Neural crest cell (in vitro differentiated cells): ENCODE data around the gene NETO2. TPM values are rescaled to one million over a fixed set of nuclear protein-coding genes. Genes with fewer than 3 reads are reported as not detected.

Source experiments
- DNase-seq: peaks from one replicate; pipeline ENCODE4 v3.0.0; 2021; ENCODE audit warnings: low read depth, mixed read lengths, low spot score
- H3K27ac Mint-ChIP-seq: one replicate; pipeline ENCODE4 v1.8.0; 2021; ENCODE audit warnings: mild to moderate bottlenecking, mixed read lengths; ENCODE audit not compliant: unreplicated experiment
- H3K27me3 Mint-ChIP-seq: 2 replicates; pipeline ENCODE4 v1.8.0; 2021; ENCODE audit warnings: low read depth, mild to moderate bottlenecking, mixed read lengths
- H3K36me3 Mint-ChIP-seq: 2 replicates; pipeline ENCODE4 v1.8.0; 2021; ENCODE audit warnings: low read depth, mild to moderate bottlenecking, mixed read lengths
- H3K4me1 Mint-ChIP-seq: 2 replicates; pipeline ENCODE4 v1.8.0; 2021; ENCODE audit warnings: mixed read lengths
- H3K4me3 Mint-ChIP-seq: one replicate; pipeline ENCODE4 v1.8.0; 2021; ENCODE audit warnings: mild to moderate bottlenecking, mixed read lengths
- H3K9me3 Mint-ChIP-seq: 2 replicates; pipeline ENCODE4 v1.8.0; 2021; ENCODE audit warnings: mixed read lengths
- total RNA-seq: library from RNA; stranded (reverse); gene quantifications from 2 replicates; pipeline ENCODE4 v1.2.1, GENCODE V29; 2021
- TF ChIP-seq, protein P1 (sequence below): fragments of 200-600 bp; sonication (generic); conservative IDR thresholded peaks from 2 replicates; pipeline ENCODE4 v1.5.0; 2021; ENCODE audit warnings: antibody characterized with exemption, mild to moderate bottlenecking

NETO2 gene
- total RNA-seq, 1 donor from 2014 or later: 105 TPM

GRCh38 chr16:47069313-47069712, 74.4 kb downstream of the NETO2 start:
- DNase-seq: no peak
- H3K27me3 Mint-ChIP-seq: peaks cover 15% of the 10 kb centered on the region
- TF ChIP-seq, protein P1, sequence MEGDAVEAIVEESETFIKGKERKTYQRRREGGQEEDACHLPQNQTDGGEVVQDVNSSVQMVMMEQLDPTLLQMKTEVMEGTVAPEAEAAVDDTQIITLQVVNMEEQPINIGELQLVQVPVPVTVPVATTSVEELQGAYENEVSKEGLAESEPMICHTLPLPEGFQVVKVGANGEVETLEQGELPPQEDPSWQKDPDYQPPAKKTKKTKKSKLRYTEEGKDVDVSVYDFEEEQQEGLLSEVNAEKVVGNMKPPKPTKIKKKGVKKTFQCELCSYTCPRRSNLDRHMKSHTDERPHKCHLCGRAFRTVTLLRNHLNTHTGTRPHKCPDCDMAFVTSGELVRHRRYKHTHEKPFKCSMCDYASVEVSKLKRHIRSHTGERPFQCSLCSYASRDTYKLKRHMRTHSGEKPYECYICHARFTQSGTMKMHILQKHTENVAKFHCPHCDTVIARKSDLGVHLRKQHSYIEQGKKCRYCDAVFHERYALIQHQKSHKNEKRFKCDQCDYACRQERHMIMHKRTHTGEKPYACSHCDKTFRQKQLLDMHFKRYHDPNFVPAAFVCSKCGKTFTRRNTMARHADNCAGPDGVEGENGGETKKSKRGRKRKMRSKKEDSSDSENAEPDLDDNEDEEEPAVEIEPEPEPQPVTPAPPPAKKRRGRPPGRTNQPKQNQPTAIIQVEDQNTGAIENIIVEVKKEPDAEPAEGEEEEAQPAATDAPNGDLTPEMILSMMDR: no peak
- no peak overlapping the region for H3K27ac Mint-ChIP-seq
- peaks cover 5% of the 10 kb centered on the region for H3K4me1 Mint-ChIP-seq
- no peak overlapping the region for H3K4me3 Mint-ChIP-seq
- no peaks in the 10 kb centered on the region for H3K36me3 Mint-ChIP-seq
- peaks cover 3% of the 10 kb centered on the region for H3K9me3 Mint-ChIP-seq

DNA sequence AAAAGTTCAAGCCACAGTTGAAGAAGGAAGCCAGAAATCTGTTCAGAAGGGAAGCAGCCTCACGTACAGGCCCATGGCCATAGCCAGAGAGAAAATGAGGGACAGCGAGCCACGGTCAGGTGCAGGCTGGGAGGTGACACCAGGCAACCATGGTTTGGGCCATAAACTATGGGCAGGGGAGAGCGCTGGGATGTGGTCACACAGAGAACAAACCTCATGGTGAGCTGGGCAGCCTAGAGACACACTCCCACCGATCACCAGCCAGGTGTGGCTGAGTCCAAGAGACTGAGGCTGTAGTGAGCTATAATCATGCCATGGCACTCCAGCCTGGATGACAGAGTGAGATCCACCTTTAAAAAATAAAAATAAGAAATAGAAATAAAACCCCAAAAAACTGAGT, 76.5 kb downstream of the NETO2 start:
- no peak for DNase-seq
- TF ChIP-seq, protein P1: no peak
- no peak overlapping the region for H3K27ac Mint-ChIP-seq
- no peaks in the 10 kb centered on the region for H3K36me3 Mint-ChIP-seq
- no peak overlapping the region for H3K4me3 Mint-ChIP-seq
- peaks cover 5% of the 10 kb centered on the region for H3K27me3 Mint-ChIP-seq
- peaks cover 2% of the 10 kb centered on the region for H3K9me3 Mint-ChIP-seq
- H3K4me1 Mint-ChIP-seq: peaks cover 5% of the 10 kb centered on the region

- Mint-ChIP-seq H3K27me3 (peaks cover 5% of the 10 kb centered on the region), H3K27ac (no peak overlapping the region), H3K4me3 (no peak overlapping the region), H3K4me1 (peaks cover 5% of the 10 kb centered on the region), H3K36me3 (no peaks in the 10 kb centered on the region), H3K9me3 (no peaks in the 10 kb centered on the region)
- DNase-seq: no peak
- TF ChIP-seq, protein P1: no peak
These were observed 77.7 kb downstream of the NETO2 start for GRCh38 chr16:47065766-47066688.

GRCh38 chr16:47064775-47065174, 79.0 kb downstream of the NETO2 start:
- Mint-ChIP-seq H3K4me1 (peaks cover 5% of the 10 kb centered on the region), H3K36me3 (no peaks in the 10 kb centered on the region)
- no peak for DNase-seq

GRCh38 chr16:47063011-47063724, 80.6 kb downstream of the NETO2 start:
- TF ChIP-seq, protein P1: no peak
- Mint-ChIP-seq H3K27ac (no peak overlapping the region), H3K4me3 (no peak overlapping the region), H3K27me3 (peaks cover 2% of the 10 kb centered on the region), H3K36me3 (no peaks in the 10 kb centered on the region), H3K4me1 (peaks cover 5% of the 10 kb centered on the region), H3K9me3 (no peaks in the 10 kb centered on the region)
- DNase-seq: no peak

More at GRCh38 chr16:47064775-47065174, 79.0 kb downstream of the NETO2 start:
- Mint-ChIP-seq H3K4me3 (no peak overlapping the region), H3K9me3 (no peaks in the 10 kb centered on the region), H3K27ac (no peak overlapping the region), H3K27me3 (peaks cover 2% of the 10 kb centered on the region)
- TF ChIP-seq, protein P1: no peak
